HL-60 (cell line): ENCODE results near the gene NCAPH2.

Experiments used
- DNase-seq, 2 experiments: peaks; one replicate each; pipeline ENCODE4 v3.0.0-alpha.2; 2010 to 2020; ENCODE audit warnings: low read depth in 1 of 2, low spot score in 1 of 2
- H3K27ac ChIP-seq: fragments of 250-450 bp; sonication (Bioruptor Pico); replicated peaks from 2 replicates; pipeline ENCODE4 v1.5.1; 2020; ENCODE audit warnings: mild to moderate bottlenecking, moderate library complexity
- H3K27me3 ChIP-seq: fragments of 250-450 bp; sonication (Bioruptor Pico); 2 replicates; pipeline ENCODE4 v1.5.1; 2021; ENCODE audit warnings: mild to moderate bottlenecking, moderate library complexity; ENCODE audit not compliant: insufficient read depth, poor library complexity, severe bottlenecking
- H3K4me3 ChIP-seq: replicated peaks from 2 replicates; pipeline ENCODE4 v1.5.1; 2011; ENCODE audit warnings: mild to moderate bottlenecking, control low read depth, low read length; ENCODE audit not compliant: insufficient read depth
- CTCF ChIP-seq: IDR thresholded peaks from one replicate; pipeline ENCODE4 v1.5.1; 2011; ENCODE audit warnings: low read length, control low read depth, inconsistent platforms; ENCODE audit not compliant: insufficient read depth
- GABPA ChIP-seq: IDR thresholded peaks from 2 replicates; pipeline ENCODE4 v1.6.1; 2012; ENCODE audit warnings: low read depth
- POLR2AphosphoS5 ChIP-seq: IDR thresholded peaks from 2 replicates; pipeline ENCODE4 v1.6.1; 2012; ENCODE audit warnings: low read depth
- SPI1 ChIP-seq: IDR thresholded peaks from 2 replicates; pipeline ENCODE4 v1.6.1; 2012; ENCODE audit warnings: low read depth, mild to moderate bottlenecking, borderline replicate concordance
- TF ChIP-seq, protein P1 (sequence below): IDR thresholded peaks from 2 replicates; pipeline ENCODE4 v1.6.1; 2012; ENCODE audit warnings: low read depth; ENCODE audit not compliant: insufficient replicate concordance

Gene NCAPH2

GRCh38 chr22:50542416-50542927, 34.4 kb downstream of the NCAPH2 start:
- peak overlapping the region; percentile 92 for H3K27ac ChIP-seq
- peak; percentile 90 for DNase-seq
- TF ChIP-seq SPI1, result no peak
- TF ChIP-seq, protein P1, sequence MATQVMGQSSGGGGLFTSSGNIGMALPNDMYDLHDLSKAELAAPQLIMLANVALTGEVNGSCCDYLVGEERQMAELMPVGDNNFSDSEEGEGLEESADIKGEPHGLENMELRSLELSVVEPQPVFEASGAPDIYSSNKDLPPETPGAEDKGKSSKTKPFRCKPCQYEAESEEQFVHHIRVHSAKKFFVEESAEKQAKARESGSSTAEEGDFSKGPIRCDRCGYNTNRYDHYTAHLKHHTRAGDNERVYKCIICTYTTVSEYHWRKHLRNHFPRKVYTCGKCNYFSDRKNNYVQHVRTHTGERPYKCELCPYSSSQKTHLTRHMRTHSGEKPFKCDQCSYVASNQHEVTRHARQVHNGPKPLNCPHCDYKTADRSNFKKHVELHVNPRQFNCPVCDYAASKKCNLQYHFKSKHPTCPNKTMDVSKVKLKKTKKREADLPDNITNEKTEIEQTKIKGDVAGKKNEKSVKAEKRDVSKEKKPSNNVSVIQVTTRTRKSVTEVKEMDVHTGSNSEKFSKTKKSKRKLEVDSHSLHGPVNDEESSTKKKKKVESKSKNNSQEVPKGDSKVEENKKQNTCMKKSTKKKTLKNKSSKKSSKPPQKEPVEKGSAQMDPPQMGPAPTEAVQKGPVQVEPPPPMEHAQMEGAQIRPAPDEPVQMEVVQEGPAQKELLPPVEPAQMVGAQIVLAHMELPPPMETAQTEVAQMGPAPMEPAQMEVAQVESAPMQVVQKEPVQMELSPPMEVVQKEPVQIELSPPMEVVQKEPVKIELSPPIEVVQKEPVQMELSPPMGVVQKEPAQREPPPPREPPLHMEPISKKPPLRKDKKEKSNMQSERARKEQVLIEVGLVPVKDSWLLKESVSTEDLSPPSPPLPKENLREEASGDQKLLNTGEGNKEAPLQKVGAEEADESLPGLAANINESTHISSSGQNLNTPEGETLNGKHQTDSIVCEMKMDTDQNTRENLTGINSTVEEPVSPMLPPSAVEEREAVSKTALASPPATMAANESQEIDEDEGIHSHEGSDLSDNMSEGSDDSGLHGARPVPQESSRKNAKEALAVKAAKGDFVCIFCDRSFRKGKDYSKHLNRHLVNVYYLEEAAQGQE, result no peak
- no peak for TF ChIP-seq CTCF
- TF ChIP-seq GABPA, result no peak
- TF ChIP-seq POLR2AphosphoS5, result 0 out of 2 replicates have a peak, but pooled peaks have one; percentile 35
- H3K27me3 ChIP-seq, result no peaks in the 10 kb centered on the region
- no peak overlapping the region for H3K4me3 ChIP-seq

DNA sequence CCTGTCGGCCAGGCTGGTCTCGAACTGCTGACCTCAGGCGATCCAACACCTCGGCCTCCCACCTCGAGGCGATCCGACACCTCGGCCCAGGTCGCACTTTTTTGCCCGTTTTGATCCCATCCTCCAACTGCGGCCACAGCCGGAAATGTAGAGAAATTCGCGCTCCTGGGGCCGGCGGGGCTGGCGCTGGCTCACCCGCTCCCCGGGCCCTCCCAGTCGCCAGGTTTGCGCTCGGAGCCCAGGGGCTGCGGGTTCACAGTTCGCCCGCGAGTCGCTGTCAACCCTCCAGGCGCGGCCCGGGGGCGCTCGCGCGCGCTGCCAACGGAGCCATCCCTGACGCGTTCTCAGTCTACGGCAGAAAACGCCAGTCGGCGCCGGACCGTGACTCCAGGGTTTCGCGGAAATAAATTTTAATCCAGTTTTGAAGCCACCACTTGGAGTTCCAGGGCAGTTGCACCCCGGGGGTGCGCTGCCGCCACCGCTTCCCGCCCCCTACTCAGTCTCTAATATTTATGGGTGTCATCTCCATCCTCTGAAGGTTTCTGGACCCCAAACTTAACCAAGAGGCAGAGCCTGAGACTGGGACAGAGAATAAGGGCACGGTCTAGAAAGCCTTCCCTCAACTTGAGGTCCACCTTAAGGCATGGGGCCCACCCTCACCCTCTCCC, 36.2 kb downstream of the NCAPH2 start:
- peak in 1 of 2 experiments; percentile 79 for DNase-seq
- Histone ChIP-seq H3K4me3 (no peak overlapping the region), H3K27ac (peak overlapping the region; percentile 33), H3K27me3 (no peaks in the 10 kb centered on the region)
- peak; percentile 21 for TF ChIP-seq CTCF
- no peak for TF ChIP-seq GABPA

GRCh38 chr22:50544746-50545253, 36.8 kb downstream of the NCAPH2 start:
- DNase-seq, result no peak
- Histone ChIP-seq H3K27ac (no peak overlapping the region; the same call in 1 of the 2 replicates), H3K27me3 (no peaks in the 10 kb centered on the region)

More at GRCh38 chr22:50544746-50545253, 36.8 kb downstream of the NCAPH2 start:
- H3K4me3 ChIP-seq, result no peak overlapping the region
- TF ChIP-seq POLR2AphosphoS5, result no peak
- no peak for TF ChIP-seq GABPA
- TF ChIP-seq, protein P1, result no peak
- no peak for TF ChIP-seq CTCF
- no peak for TF ChIP-seq SPI1
